SHP77 (cell line): Measurements from ENCODE around the gene MS4A6A.
"Not testable (repeated sequence)": the region's sequence is repeated elsewhere in the genome, so short reads cannot be mapped to it uniquely, and the experiment has no call there.

Source experiments
- DNase-seq, 2 experiments: peaks; one replicate each; lab custom pipeline; 2025; lab: John Stamatoyannopoulos, UW

MS4A6A gene

GRCh38 chr11:60183591-60184205 lies 815 bp upstream of the MS4A6A start:
- no peak for DNase-seq

- DNase-seq, result no peak
These were observed 7.0 kb downstream of the MS4A6A start for GRCh38 chr11:60175860-60176275.

- no peak for DNase-seq
These were observed 10.9 kb downstream of the MS4A6A start for GRCh38 chr11:60172011-60172410.

- DNase-seq, result no peak
These were observed 12.3 kb downstream of the MS4A6A start for GRCh38 chr11:60170566-60170965.

GRCh38 chr11:60169264-60169915 lies 13.5 kb downstream of the MS4A6A start:
- peak; percentile 32 to 42 for DNase-seq

- no peak for DNase-seq
These were observed 14.6 kb downstream of the MS4A6A start for GRCh38 chr11:60168306-60168705.

GRCh38 chr11:60165951-60166350 lies 16.9 kb downstream of the MS4A6A start:
- no peak for DNase-seq

- DNase-seq, result no peak
These were observed 17.3 kb downstream of the MS4A6A start for GRCh38 chr11:60165538-60165937.

GRCh38 chr11:60164550-60165075 lies 18.3 kb downstream of the MS4A6A start:
- DNase-seq, result no peak

GRCh38 chr11:60161766-60162165 lies 21.1 kb downstream of the MS4A6A start:
- DNase-seq, result no peak

GRCh38 chr11:60161107-60161506 lies 21.8 kb downstream of the MS4A6A start:
- no peak for DNase-seq

- no peak for DNase-seq
These were observed 23.0 kb downstream of the MS4A6A start for GRCh38 chr11:60159868-60160267.

- no peak for DNase-seq
These were observed 23.6 kb downstream of the MS4A6A start for GRCh38 chr11:60159284-60159683.

- DNase-seq, result no peak
These were observed 24.2 kb downstream of the MS4A6A start for GRCh38 chr11:60158636-60159035.

- DNase-seq, result no peak
These were observed 27.0 kb downstream of the MS4A6A start for GRCh38 chr11:60155931-60156330.

- not testable (repeated sequence) for DNase-seq
These were observed 30.2 kb downstream of the MS4A6A start for GRCh38 chr11:60152727-60153126.

GRCh38 chr11:60150279-60150678 lies 32.6 kb downstream of the MS4A6A start:
- DNase-seq, result no peak

GRCh38 chr11:60145677-60146076 lies 37.2 kb downstream of the MS4A6A start:
- no peak for DNase-seq

- no peak for DNase-seq
These were observed 39.1 kb downstream of the MS4A6A start for GRCh38 chr11:60143768-60144167.

GRCh38 chr11:60133917-60134316 lies 49.0 kb downstream of the MS4A6A start:
- no peak for DNase-seq

GRCh38 chr11:60131912-60132311 lies 51.0 kb downstream of the MS4A6A start:
- no peak for DNase-seq

GRCh38 chr11:60130496-60130895 lies 52.4 kb downstream of the MS4A6A start:
- no peak for DNase-seq

GRCh38 chr11:60129853-60130252 lies 53.0 kb downstream of the MS4A6A start:
- no peak for DNase-seq

GRCh38 chr11:60128866-60129265 lies 54.0 kb downstream of the MS4A6A start:
- DNase-seq, result not testable (repeated sequence)
